ENCODE results near the gene CRIP2. TPM values are rescaled to one million over a fixed set of nuclear protein-coding genes. Genes with fewer than 3 reads are reported as not detected.
A peak's percentile ranks its signal among the peaks of the same experiment; 100 is the strongest.

CRIP2 gene
- total and polyA plus RNA-seq, 2 of the 13 experiments (the other 11 are each of a cell fraction or from before 2014, with no cell fraction given), result 31.6 to 37.9 TPM

DNA sequence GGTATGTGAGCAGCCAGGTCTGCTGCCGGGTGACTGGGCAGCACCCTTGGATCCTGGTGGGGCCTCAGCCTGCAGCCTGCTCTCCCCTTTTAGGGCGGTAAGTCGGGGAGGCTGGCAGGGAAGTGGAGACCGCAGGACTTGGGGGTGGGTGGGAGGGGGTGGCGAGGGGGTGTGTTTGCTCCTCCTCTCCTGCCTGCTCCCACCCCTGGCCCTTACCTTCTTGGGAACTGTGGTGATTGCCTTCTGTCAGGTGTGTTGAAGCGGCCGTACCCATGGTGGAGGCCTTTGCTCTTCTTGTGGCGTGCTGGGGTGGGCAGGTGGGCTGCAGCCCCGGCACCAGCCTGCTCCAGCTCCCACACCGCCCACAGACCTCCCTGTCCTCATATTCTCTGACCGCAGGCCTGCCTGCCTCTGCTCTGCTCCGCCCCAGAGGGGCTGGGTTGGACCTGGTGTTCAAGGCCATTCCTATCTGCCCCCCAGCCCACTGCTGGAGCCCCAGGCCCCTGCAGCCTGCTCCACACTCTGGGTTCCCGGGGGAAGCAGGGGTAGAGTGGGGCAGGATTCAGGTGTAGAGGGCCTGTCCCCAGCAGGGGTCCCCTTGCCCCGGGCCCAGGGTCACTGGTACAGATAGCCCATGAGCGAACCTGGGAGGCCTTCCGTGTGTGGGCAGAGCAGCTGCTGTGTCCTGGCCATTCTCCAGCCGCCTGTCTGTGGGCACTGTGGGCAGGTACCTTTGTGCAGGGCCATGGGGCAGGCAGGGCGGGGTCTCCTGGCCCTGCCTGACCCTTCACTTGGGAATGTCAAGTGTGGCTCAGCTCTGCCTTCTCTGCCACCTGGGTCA, 21.6 kb downstream of the CRIP2 start (continued):
- TF ChIP-seq ZEB1 (IDR thresholded peaks at IDR 0.05; ENCODE audit: insufficient replicate concordance, low read depth) (peak; percentile 51), NFATC3 (CRISPR knock-in tag; IDR thresholded peaks at IDR 0.05) (no peak), STAG1 (CRISPR knock-in tag; IDR thresholded peaks at IDR 0.05) (no peak), ZNF572 (CRISPR knock-in tag; IDR thresholded peaks at IDR 0.05) (peak; percentile 32; the same call in 1 of the 2 replicates), NKX3-1 (CRISPR knock-in tag; IDR thresholded peaks at IDR 0.05) (no peak), PCBP1 (IDR thresholded peaks at IDR 0.05; ENCODE audit: borderline replicate concordance, low read depth, low read length) (peak; percentile 92), RFX3 (CRISPR knock-in tag; IDR thresholded peaks at IDR 0.05) (no peak), PHB2 (IDR thresholded peaks at IDR 0.05; ENCODE audit: partially characterized antibody) (no peak), TARDBP (CRISPR knock-in tag; IDR thresholded peaks at IDR 0.05) (peak; percentile 89), REPIN1 (CRISPR knock-in tag; IDR thresholded peaks at IDR 0.05; ENCODE audit: borderline replicate concordance, low read depth) (peak; percentile 22; the same call in 1 of the 2 replicates), ZNF562 (CRISPR knock-in tag; IDR thresholded peaks at IDR 0.05; ENCODE audit: borderline replicate concordance) (no peak), PRMT3 (CRISPR knock-in tag; IDR thresholded peaks at IDR 0.05; ENCODE audit: borderline replicate concordance, low read depth) (0 out of 2 replicates have a peak, but pooled peaks have one; percentile 3), JARID2 (CRISPR knock-in tag; IDR thresholded peaks at IDR 0.05; ENCODE audit: insufficient replicate concordance) (no peak), AKAP8 (CRISPR knock-in tag; IDR thresholded peaks at IDR 0.05) (peak; percentile 81), ZNF720 (CRISPR knock-in tag; IDR thresholded peaks at IDR 0.05) (no peak), KLF13 (CRISPR knock-in tag; IDR thresholded peaks at IDR 0.05) (no peak), ZSCAN30 (CRISPR knock-in tag; IDR thresholded peaks at IDR 0.05) (no peak), ATF7 (IDR thresholded peaks at IDR 0.05) (no peak), ATF7 (CRISPR knock-in tag; IDR thresholded peaks at IDR 0.05) (no peak), RAD21 (CRISPR knock-in tag; IDR thresholded peaks at IDR 0.05) (peak; percentile 66), FOXA3 (CRISPR knock-in tag; IDR thresholded peaks at IDR 0.05) (peak; percentile 50; the same call in 1 of the 2 replicates), ZSCAN9 (CRISPR knock-in tag; IDR thresholded peaks at IDR 0.05; ENCODE audit: borderline replicate concordance) (peak; percentile 25; the same call in 1 of the 2 replicates), ZNF530 (CRISPR knock-in tag; IDR thresholded peaks at IDR 0.05; ENCODE audit: low read depth) (no peak), ZNF570 (CRISPR knock-in tag; IDR thresholded peaks at IDR 0.05; ENCODE audit: borderline replicate concordance) (no peak)
- TF ChIP-seq, protein P1, sequence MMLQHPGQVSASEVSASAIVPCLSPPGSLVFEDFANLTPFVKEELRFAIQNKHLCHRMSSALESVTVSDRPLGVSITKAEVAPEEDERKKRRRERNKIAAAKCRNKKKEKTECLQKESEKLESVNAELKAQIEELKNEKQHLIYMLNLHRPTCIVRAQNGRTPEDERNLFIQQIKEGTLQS (CRISPR knock-in tag; IDR thresholded peaks at IDR 0.05), result no peak; the same call in 1 of the 2 replicates
- TF ChIP-seq, protein P2, sequence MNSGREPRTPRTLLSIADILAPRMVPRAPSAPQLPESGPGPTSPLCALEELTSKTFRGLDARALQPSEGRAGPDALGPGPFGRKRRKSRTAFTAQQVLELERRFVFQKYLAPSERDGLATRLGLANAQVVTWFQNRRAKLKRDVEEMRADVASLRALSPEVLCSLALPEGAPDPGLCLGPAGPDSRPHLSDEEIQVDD (CRISPR knock-in tag; IDR thresholded peaks at IDR 0.05; ENCODE audit: borderline replicate concordance), result no peak
- TF ChIP-seq, protein P3, sequence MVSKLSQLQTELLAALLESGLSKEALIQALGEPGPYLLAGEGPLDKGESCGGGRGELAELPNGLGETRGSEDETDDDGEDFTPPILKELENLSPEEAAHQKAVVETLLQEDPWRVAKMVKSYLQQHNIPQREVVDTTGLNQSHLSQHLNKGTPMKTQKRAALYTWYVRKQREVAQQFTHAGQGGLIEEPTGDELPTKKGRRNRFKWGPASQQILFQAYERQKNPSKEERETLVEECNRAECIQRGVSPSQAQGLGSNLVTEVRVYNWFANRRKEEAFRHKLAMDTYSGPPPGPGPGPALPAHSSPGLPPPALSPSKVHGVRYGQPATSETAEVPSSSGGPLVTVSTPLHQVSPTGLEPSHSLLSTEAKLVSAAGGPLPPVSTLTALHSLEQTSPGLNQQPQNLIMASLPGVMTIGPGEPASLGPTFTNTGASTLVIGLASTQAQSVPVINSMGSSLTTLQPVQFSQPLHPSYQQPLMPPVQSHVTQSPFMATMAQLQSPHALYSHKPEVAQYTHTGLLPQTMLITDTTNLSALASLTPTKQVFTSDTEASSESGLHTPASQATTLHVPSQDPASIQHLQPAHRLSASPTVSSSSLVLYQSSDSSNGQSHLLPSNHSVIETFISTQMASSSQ (IDR thresholded peaks at IDR 0.05; ENCODE audit: low read depth), result no peak
- TF ChIP-seq, protein P3 (CRISPR knock-in tag; IDR thresholded peaks at IDR 0.05; ENCODE audit: borderline replicate concordance), result peak; percentile 55; the same call in 1 of the 2 replicates

Measured in HepG2 (cell line).